Nephron (organoid): ENCODE results near the gene CNTN4.

ENCODE experiments used
- H3K27ac Mint-ChIP-seq, 3 experiments: 2 replicates each; pipeline ENCODE4 v1.8.0; 2020; ENCODE audit warnings: mixed read lengths in 3 of 3, mild to moderate bottlenecking in 2 of 3, moderate library complexity in 1 of 3
- H3K27me3 Mint-ChIP-seq: 2 replicates; pipeline ENCODE4 v1.8.0; 2021; ENCODE audit warnings: low read depth, mild to moderate bottlenecking, moderate library complexity, mixed read lengths
- H3K36me3 Mint-ChIP-seq: 2 replicates; pipeline ENCODE4 v1.8.0; 2020; ENCODE audit warnings: low read depth, mixed read lengths
- H3K4me1 Mint-ChIP-seq: 2 replicates; pipeline ENCODE4 v1.8.0; 2020; ENCODE audit warnings: mixed read lengths
- H3K4me3 Mint-ChIP-seq, 3 experiments: 2 replicates each; pipeline ENCODE4 v1.8.0; 2020; ENCODE audit warnings: mild to moderate bottlenecking in 3 of 3, mixed read lengths in 3 of 3, moderate library complexity in 2 of 3
- H3K9me3 Mint-ChIP-seq: 2 replicates; pipeline ENCODE4 v1.8.0; 2020; ENCODE audit warnings: mixed read lengths
- CTCF ChIP-seq, 3 experiments: fragments of 200-600 bp; sonication (generic); IDR thresholded peaks; one replicate each; pipeline ENCODE4 v1.5.0; 2021; ENCODE audit warnings: antibody characterized with exemption in 3 of 3; ENCODE audit not compliant: unreplicated experiment in 3 of 3

The CNTN4 gene

GRCh38 chr3:2180634-2181033 is 82.0 kb downstream of the CNTN4 start:
- H3K27ac Mint-ChIP-seq: no peak overlapping the region
- no peaks in the 10 kb centered on the region for H3K4me1 Mint-ChIP-seq
- no peak for TF ChIP-seq CTCF (IDR thresholded peaks at IDR 0.05; ENCODE audit: unreplicated experiment in 3 of 3)
- no peaks in the 10 kb centered on the region for H3K9me3 Mint-ChIP-seq
- H3K4me3 Mint-ChIP-seq: no peak overlapping the region
- H3K36me3 Mint-ChIP-seq: peaks cover 18% of the 10 kb centered on the region
- H3K27me3 Mint-ChIP-seq: no peaks in the 10 kb centered on the region

- TF ChIP-seq CTCF (IDR thresholded peaks at IDR 0.05; ENCODE audit: unreplicated experiment in 3 of 3): no peak
- Mint-ChIP-seq H3K4me1 (no peaks in the 10 kb centered on the region), H3K27ac (no peak overlapping the region), H3K27me3 (no peaks in the 10 kb centered on the region), H3K9me3 (no peaks in the 10 kb centered on the region), H3K4me3 (no peak overlapping the region), H3K36me3 (peaks cover 10% of the 10 kb centered on the region)
These were observed 100.2 kb downstream of the CNTN4 start for GRCh38 chr3:2198776-2199279.

GRCh38 chr3:2204054-2204453 is 105.4 kb downstream of the CNTN4 start:
- no peak for TF ChIP-seq CTCF (IDR thresholded peaks at IDR 0.05; ENCODE audit: unreplicated experiment in 3 of 3)
- Mint-ChIP-seq H3K4me1 (no peaks in the 10 kb centered on the region), H3K4me3 (no peak overlapping the region), H3K9me3 (no peaks in the 10 kb centered on the region), H3K27ac (no peak overlapping the region), H3K27me3 (no peaks in the 10 kb centered on the region), H3K36me3 (no peaks in the 10 kb centered on the region)

- Mint-ChIP-seq H3K4me1 (no peaks in the 10 kb centered on the region), H3K27ac (no peak overlapping the region), H3K36me3 (no peaks in the 10 kb centered on the region), H3K9me3 (no peaks in the 10 kb centered on the region), H3K27me3 (no peaks in the 10 kb centered on the region), H3K4me3 (no peak overlapping the region)
- no peak for TF ChIP-seq CTCF (IDR thresholded peaks at IDR 0.05; ENCODE audit: unreplicated experiment in 3 of 3)
These were observed 107.0 kb downstream of the CNTN4 start for GRCh38 chr3:2205692-2206091.

GRCh38 chr3:2206536-2206935 is 107.9 kb downstream of the CNTN4 start:
- no peaks in the 10 kb centered on the region for H3K9me3 Mint-ChIP-seq
- no peaks in the 10 kb centered on the region for H3K27me3 Mint-ChIP-seq
- no peaks in the 10 kb centered on the region for H3K36me3 Mint-ChIP-seq
- H3K27ac Mint-ChIP-seq: no peak overlapping the region
- H3K4me3 Mint-ChIP-seq: no peak overlapping the region
- no peaks in the 10 kb centered on the region for H3K4me1 Mint-ChIP-seq
- no peak for TF ChIP-seq CTCF (IDR thresholded peaks at IDR 0.05; ENCODE audit: unreplicated experiment in 3 of 3)

GRCh38 chr3:2211568-2211967 is 112.9 kb downstream of the CNTN4 start:
- no peaks in the 10 kb centered on the region for H3K27me3 Mint-ChIP-seq

More at GRCh38 chr3:2211568-2211967, 112.9 kb downstream of the CNTN4 start:
- H3K4me3 Mint-ChIP-seq: no peak overlapping the region
- H3K27ac Mint-ChIP-seq: no peak overlapping the region
- H3K36me3 Mint-ChIP-seq: no peaks in the 10 kb centered on the region
- no peaks in the 10 kb centered on the region for H3K4me1 Mint-ChIP-seq
- no peaks in the 10 kb centered on the region for H3K9me3 Mint-ChIP-seq
- no peak for TF ChIP-seq CTCF (IDR thresholded peaks at IDR 0.05; ENCODE audit: unreplicated experiment in 3 of 3)
